Measurements from ENCODE around the gene APLNR.

GRCh38 chr11:57203359-57203758 is 33.7 kb downstream of the APLNR start:
- TF ChIP-seq, protein P1, sequence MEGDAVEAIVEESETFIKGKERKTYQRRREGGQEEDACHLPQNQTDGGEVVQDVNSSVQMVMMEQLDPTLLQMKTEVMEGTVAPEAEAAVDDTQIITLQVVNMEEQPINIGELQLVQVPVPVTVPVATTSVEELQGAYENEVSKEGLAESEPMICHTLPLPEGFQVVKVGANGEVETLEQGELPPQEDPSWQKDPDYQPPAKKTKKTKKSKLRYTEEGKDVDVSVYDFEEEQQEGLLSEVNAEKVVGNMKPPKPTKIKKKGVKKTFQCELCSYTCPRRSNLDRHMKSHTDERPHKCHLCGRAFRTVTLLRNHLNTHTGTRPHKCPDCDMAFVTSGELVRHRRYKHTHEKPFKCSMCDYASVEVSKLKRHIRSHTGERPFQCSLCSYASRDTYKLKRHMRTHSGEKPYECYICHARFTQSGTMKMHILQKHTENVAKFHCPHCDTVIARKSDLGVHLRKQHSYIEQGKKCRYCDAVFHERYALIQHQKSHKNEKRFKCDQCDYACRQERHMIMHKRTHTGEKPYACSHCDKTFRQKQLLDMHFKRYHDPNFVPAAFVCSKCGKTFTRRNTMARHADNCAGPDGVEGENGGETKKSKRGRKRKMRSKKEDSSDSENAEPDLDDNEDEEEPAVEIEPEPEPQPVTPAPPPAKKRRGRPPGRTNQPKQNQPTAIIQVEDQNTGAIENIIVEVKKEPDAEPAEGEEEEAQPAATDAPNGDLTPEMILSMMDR (IDR thresholded peaks at IDR 0.05): no peak
- no peak for TF ChIP-seq POLR2AphosphoS5 (IDR thresholded peaks at IDR 0.05)

Measured in breast epithelium (tissue), 3 donors.